Endothelial cell (in vitro differentiated cells): ENCODE measurements around the gene CCT2. TPM values are rescaled to one million over a fixed set of nuclear protein-coding genes. Genes with fewer than 3 reads are reported as not detected.
"Not testable (repeated sequence)": the region's sequence is repeated elsewhere in the genome, so short reads cannot be mapped to it uniquely, and the experiment has no call there.

Experiments used
- DNase-seq: peaks from one replicate; pipeline ENCODE4 v3.0.0; 2021; ENCODE audit warnings: low spot score
- H3K27ac Mint-ChIP-seq: one replicate; pipeline ENCODE4 v1.8.0; 2021; ENCODE audit warnings: mixed read lengths, inconsistent platforms; ENCODE audit not compliant: unreplicated experiment
- H3K27me3 Mint-ChIP-seq: one replicate; pipeline ENCODE4 v1.8.0; 2021; ENCODE audit warnings: mild to moderate bottlenecking, moderate library complexity, mixed read lengths, inconsistent platforms; ENCODE audit not compliant: unreplicated experiment
- H3K36me3 Mint-ChIP-seq: one replicate; pipeline ENCODE4 v1.8.0; 2021; ENCODE audit warnings: mild to moderate bottlenecking, low read depth, mixed read lengths, inconsistent platforms; ENCODE audit not compliant: unreplicated experiment
- H3K4me1 Mint-ChIP-seq: one replicate; pipeline ENCODE4 v1.8.0; 2021; ENCODE audit warnings: mild to moderate bottlenecking, mixed read lengths, inconsistent platforms; ENCODE audit not compliant: unreplicated experiment
- H3K4me3 Mint-ChIP-seq: one replicate; pipeline ENCODE4 v1.8.0; 2021; ENCODE audit warnings: mild to moderate bottlenecking, mixed read lengths, inconsistent platforms; ENCODE audit not compliant: unreplicated experiment
- H3K9me3 Mint-ChIP-seq: one replicate; pipeline ENCODE4 v1.8.0; 2021; ENCODE audit warnings: mixed read lengths, inconsistent platforms; ENCODE audit not compliant: unreplicated experiment
- total RNA-seq: library from RNA; stranded (reverse); fragmentation: NEBNext Ultra II Directional; extraction: Animal tissue kit (Norgen Biotek cat#: 25700); gene quantifications from one replicate; pipeline ENCODE4 v1.2.1, GENCODE V29; 2021; ENCODE audit not compliant: unreplicated experiment
- TF ChIP-seq, protein P1 (sequence below): fragments of 200-600 bp; sonication (generic); IDR thresholded peaks from one replicate; pipeline ENCODE4 v1.5.0; 2021; ENCODE audit warnings: antibody characterized with exemption; ENCODE audit not compliant: unreplicated experiment

CCT2 gene
- total RNA-seq, 1 donor from 2014 or later, result 153 TPM

GRCh38 chr12:69598174-69598753 lies 13.0 kb downstream of the CCT2 start:
- Mint-ChIP-seq H3K27ac (no peak overlapping the region), H3K4me1 (no peaks in the 10 kb centered on the region), H3K9me3 (no peaks in the 10 kb centered on the region), H3K4me3 (peak overlapping the region; percentile 33), H3K27me3 (peaks cover 2% of the 10 kb centered on the region), H3K36me3 (peaks cover 29% of the 10 kb centered on the region)
- no peak for DNase-seq
- TF ChIP-seq, protein P1, sequence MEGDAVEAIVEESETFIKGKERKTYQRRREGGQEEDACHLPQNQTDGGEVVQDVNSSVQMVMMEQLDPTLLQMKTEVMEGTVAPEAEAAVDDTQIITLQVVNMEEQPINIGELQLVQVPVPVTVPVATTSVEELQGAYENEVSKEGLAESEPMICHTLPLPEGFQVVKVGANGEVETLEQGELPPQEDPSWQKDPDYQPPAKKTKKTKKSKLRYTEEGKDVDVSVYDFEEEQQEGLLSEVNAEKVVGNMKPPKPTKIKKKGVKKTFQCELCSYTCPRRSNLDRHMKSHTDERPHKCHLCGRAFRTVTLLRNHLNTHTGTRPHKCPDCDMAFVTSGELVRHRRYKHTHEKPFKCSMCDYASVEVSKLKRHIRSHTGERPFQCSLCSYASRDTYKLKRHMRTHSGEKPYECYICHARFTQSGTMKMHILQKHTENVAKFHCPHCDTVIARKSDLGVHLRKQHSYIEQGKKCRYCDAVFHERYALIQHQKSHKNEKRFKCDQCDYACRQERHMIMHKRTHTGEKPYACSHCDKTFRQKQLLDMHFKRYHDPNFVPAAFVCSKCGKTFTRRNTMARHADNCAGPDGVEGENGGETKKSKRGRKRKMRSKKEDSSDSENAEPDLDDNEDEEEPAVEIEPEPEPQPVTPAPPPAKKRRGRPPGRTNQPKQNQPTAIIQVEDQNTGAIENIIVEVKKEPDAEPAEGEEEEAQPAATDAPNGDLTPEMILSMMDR, result no peak

- H3K36me3 Mint-ChIP-seq, result peaks cover 21% of the 10 kb centered on the region
- H3K27ac Mint-ChIP-seq, result no peak overlapping the region
- no peak for DNase-seq
- no peak overlapping the region for H3K4me3 Mint-ChIP-seq
- no peaks in the 10 kb centered on the region for H3K9me3 Mint-ChIP-seq
- no peaks in the 10 kb centered on the region for H3K4me1 Mint-ChIP-seq
- H3K27me3 Mint-ChIP-seq, result peaks cover 2% of the 10 kb centered on the region
- TF ChIP-seq, protein P1, result no peak
These were observed 15.5 kb downstream of the CCT2 start for GRCh38 chr12:69600804-69601203.

- H3K4me1 Mint-ChIP-seq, result no peaks in the 10 kb centered on the region
- H3K4me3 Mint-ChIP-seq, result peak overlapping the region; percentile 71
- H3K27me3 Mint-ChIP-seq, result peaks cover 2% of the 10 kb centered on the region
- no peak overlapping the region for H3K27ac Mint-ChIP-seq
- TF ChIP-seq, protein P1, result no peak
- H3K9me3 Mint-ChIP-seq, result no peaks in the 10 kb centered on the region
- no peak for DNase-seq
- peaks cover 21% of the 10 kb centered on the region for H3K36me3 Mint-ChIP-seq
These were observed 16.9 kb downstream of the CCT2 start for GRCh38 chr12:69601962-69602685.

- DNase-seq, result no peak
- Mint-ChIP-seq H3K36me3 (peaks cover 18% of the 10 kb centered on the region), H3K27me3 (peaks cover 2% of the 10 kb centered on the region), H3K4me1 (peaks cover 2% of the 10 kb centered on the region), H3K4me3 (no peak overlapping the region), H3K9me3 (no peaks in the 10 kb centered on the region), H3K27ac (no peak overlapping the region)
- TF ChIP-seq, protein P1, result no peak
These were observed 17.7 kb downstream of the CCT2 start for GRCh38 chr12:69602954-69603353.

- not testable (repeated sequence) for H3K27me3 Mint-ChIP-seq, H3K4me3 Mint-ChIP-seq, H3K27ac Mint-ChIP-seq, H3K4me1 Mint-ChIP-seq, DNase-seq, H3K9me3 Mint-ChIP-seq
- H3K36me3 Mint-ChIP-seq, result peaks cover 18% of the 10 kb centered on the region
These were observed 18.3 kb downstream of the CCT2 start for GRCh38 chr12:69603556-69603955.

GRCh38 chr12:69604275-69604674 lies 19.0 kb downstream of the CCT2 start:
- not testable (repeated sequence) for H3K4me3 Mint-ChIP-seq, H3K27me3 Mint-ChIP-seq, H3K9me3 Mint-ChIP-seq, DNase-seq, H3K27ac Mint-ChIP-seq
- Mint-ChIP-seq H3K36me3 (peaks cover 18% of the 10 kb centered on the region), H3K4me1 (peaks cover 13% of the 10 kb centered on the region)
